NOMO-1 (cell line): ENCODE measurements around the gene KLF6.

Experiments used
- DNase-seq, 2 experiments: peaks; one replicate each; lab custom pipeline; 2025; ENCODE audit not compliant: unreplicated experiment in 2 of 2; lab: John Stamatoyannopoulos, UW

Gene KLF6

DNA sequence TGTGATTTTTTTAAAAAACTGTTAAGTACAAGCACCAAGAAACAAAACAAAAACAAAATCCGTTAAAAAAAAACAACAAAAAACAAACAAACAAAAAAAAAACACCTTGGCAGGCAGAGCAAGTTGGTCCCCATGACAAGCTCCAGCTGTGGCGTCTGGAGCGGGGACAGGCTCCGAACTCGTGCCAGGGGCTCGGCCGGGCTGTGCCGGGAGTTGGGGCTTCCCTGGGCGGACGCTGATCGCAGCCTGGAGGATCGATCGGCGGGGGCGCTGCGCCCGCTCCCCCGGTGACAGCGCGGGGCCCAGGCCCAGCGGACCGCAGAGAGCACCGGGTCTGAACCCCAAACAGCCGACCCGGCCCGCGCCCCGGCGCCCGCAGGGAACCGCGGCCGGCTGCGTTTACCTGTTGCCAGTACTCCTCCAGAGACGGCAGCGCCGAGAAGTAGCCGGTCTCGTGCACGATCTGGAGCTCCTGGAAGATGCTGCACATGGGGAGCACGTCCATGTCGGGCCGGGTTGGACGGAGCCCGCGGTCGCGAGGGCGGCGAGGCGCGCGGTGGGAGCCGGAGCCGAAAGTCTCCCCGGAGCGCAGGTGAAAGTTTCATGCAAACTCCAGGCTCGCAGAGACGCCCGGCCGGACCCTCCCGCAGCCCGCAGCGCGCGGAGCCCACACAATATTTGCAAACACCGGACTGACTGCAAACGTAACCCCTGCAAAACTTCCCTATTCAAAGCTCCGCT, at the start of gene KLF6:
KLF6 (minus strand) TSS at position 700 of the 741 bp plus-strand sequence; CDS start at position 505, 195 bp downstream.
- no peak for DNase-seq

- no peak for DNase-seq
These were observed 49.4 kb upstream of the KLF6 start for GRCh38 chr10:3834404-3834803.

DNA sequence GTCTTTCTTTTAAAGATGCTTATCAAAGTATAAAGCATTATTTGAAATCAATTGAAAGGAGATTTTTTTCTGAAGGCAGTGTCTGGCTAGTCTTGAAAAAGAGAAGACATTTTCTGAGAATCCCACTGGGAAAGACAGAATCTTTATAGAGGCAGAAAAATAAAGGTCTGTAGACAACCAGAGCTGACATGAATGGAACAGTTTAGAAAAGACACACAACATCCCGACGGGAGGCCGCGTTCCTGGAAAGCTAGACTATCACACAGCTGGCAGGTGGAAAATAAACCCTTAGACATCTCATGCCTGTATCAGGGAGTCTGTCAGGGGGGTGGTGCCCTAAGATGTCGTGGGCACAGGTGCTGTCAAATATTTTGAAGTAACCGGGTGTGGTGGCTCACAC, 48.0 kb upstream of the KLF6 start:
- no peak for DNase-seq

DNA sequence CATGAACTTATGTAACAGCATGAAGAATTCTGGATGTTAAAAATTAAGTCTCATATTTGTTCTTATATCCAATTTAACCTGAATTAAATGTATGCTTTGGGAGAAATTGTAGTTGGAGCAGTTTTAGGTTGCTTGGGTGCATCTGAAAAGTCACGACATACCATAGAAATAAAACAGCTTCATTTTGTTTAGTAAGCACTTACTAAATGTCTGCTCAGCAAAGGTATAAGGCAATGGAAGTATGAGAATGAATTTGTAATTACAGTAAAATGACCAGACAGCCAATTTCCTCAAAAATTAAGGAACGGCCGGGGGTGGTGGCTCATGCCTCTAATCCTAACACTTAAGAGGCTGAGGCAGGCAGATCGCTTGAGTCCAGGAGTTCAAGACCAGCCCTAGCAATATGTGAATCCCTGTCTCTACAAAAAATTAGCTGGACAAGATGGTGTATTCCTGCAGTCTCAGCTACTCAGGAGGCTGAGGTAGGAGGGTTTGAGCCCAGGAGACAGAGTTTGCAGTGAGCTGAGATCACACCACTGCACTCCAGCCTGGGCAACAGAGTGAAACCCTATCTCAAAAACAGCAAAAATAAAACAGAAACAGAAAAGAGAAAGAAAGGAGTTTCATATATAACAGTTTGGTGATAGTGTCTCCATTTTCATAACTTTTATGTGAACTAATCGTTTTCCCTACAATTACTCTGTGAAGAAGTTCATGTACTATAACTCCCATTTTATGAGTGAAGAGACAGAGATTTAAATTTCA, 47.2 kb upstream of the KLF6 start:
- DNase-seq: no peak

- no peak for DNase-seq
These were observed 46.6 kb upstream of the KLF6 start for GRCh38 chr10:3831608-3832007.

- no peak for DNase-seq
These were observed 45.9 kb upstream of the KLF6 start for GRCh38 chr10:3830946-3831345.

DNA sequence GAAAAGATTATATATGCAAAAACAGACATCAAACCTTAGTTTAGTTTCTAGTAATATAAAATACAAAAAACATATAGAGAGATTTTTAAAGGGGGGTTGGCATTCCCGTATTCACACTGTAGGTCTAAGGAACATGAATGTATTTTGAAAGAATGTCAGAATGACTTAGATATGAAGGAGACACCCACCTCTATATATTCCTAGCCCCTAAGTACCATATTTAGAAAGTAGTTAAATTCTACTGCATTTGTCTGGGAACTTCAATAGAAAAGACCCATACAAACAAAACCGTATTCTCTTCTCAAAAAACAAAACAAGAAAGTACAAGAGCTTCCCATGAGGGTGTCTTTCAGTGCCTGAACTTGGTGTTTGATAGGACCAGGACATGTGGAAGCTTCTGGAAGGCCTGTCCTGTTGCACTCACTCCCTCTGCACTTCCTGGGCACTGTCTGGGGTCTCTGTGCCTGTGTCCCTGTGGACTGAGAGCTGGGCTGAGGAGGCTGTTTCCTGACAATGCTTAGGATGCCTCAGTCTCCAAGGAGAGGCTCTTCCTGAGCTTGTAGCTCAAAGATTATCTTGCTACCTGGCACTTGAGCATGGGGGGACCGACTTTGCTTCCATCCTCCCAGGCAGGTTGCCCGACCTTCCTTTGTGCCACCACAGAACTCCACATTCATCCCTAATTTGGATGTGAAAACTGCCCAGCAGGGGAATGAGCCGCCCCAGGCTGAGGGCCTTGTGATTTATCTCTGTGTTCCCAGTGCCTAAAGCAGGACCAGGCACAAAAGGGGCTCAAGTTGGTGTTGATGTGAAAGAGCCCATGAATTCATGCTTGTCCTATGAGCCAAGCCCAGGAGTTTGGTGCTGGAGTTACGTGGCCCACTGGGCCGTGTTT, 44.4 kb upstream of the KLF6 start:
- DNase-seq: no peak

DNA sequence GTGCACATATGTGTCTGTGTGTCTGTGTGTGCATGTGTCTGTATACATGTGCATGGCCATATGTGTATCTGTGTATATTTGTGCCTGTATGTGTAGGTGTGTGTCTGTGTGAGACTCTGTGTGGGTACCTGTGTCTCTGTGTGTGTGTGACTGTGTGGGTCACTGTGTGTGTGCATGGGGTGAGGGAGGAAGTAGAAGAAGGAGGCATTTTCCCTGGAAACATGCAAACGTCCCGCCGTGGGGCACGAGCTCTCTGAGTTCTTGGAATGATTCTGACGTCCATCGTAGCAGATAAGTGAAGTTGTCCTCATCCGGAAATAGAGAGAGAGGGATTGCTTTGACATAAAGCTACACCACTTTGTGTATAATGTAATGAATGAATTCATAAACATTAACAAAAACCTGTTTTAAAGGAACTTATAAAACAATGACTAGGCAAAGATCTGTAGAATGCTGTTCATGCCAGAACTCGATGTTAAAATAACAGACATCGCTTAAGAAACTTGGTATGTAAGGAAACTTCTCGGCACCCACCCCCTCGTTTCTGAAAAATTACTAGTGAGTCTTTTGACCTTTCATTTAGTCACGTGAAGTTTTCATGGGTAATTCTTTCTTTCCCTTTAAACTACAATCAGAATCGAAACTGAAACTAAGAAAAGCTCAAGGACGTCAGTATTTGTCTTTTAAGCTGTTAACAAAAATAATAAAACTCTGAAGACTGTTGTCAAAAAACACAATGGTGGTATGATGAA, 43.6 kb upstream of the KLF6 start:
- DNase-seq: peak; percentile 39 to 42

GRCh38 chr10:3827768-3828403, 42.9 kb upstream of the KLF6 start:
- no peak for DNase-seq

- DNase-seq: no peak
These were observed 42.3 kb upstream of the KLF6 start for GRCh38 chr10:3827266-3827665.

GRCh38 chr10:3825862-3826351, 40.9 kb upstream of the KLF6 start:
- no peak for DNase-seq

DNA sequence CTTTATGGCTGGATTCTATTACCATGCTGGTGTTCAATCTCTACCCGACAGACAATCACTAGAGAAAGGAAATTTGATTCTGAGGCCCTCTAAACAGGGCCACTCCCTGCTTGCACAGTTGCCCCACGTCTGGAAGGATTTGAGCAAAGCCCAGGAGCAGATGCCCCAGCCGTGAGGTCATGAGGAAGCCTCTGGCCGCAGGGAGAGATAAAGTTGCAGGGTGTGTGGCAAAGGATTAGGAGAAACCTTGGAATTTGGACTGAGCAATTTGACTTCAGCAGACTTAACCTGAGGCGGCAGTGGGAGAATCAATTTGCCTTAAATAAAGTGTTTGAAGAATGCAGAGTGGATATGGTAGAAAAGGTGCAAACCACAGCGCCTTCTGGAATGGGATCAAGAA, 40.2 kb upstream of the KLF6 start:
- DNase-seq: no peak

- DNase-seq: no peak
These were observed 37.7 kb upstream of the KLF6 start for GRCh38 chr10:3822541-3823330.

DNA sequence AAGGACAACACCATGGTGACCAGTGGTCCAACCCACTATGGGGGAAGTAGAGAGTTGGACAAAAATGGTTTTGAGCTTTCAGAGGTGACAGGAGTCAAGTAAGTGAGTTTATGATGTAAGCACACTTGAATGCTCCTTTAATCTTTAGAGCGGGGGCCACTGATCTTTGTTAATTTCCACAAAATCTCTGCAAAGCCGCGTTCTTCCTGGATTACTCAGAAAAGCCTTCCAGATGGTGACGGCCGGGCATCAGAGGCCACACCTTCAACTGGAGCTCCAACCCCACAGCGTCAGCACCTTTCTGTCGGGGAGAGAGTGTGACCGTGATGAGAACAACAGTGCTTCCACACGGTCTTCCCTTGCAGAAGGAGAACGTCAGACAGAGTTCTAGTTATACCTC, 35.2 kb upstream of the KLF6 start:
- DNase-seq: no peak

DNA sequence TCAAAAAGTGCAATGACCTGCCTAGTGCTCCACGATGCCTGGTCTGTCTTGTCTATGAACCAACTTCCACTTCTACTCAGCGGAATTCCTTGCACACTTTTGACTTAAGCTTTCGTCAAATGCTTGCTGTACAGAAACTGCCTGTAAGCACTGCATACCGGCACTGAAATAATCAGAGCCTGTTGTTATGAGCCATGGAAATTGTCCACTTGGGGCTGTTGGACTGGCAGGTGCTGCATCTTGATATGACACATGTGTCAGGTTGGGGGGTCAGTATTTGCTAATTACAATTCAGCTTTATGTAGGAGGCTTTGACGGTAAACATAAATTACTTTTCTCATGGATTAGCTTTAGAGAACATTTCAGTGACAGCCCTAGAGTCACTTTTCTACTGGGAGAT, 32.0 kb upstream of the KLF6 start:
- no peak for DNase-seq

- DNase-seq: no peak
These were observed 29.8 kb upstream of the KLF6 start for GRCh38 chr10:3814838-3815220.

DNA sequence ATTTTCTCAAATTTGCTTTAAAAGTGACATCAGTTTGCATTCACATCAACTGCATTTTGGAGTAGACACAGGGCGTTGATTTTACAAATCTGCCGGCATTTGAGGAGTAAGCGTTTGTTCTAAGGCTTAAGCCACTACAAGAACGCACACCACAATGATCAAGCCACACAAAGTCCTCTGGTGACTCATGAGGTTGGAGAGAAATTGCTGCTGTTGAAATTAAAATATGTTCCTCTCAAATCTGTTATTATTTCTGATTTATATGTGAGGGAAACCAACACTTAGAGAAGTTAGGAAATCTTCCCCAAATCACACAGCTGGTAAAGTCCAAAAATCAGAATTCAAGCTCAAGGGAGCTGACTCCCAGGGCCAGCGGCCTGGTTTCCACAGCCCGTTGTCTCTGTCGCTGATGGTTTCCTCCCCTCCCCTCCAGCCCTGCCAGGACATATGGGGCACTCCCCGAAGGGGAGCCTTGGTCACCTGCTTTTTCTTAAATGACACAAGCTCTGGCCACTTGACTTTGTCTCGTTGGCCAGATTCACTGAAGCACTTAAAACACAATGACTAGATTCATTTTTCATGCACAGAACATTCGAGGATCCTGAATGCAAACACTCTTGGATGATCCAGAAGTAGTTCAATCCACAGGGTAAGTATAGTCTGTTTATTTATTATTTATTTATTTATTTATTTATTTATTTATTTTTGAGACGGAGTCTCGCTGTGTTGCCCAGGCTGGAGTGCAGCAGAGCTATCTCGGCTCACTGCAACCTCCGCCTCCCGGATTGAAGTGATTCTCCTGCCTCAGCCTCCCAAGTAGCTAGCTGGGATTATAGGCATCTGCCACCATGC, 29.2 kb upstream of the KLF6 start:
- DNase-seq: peak; percentile 11 to 43

- DNase-seq: no peak
These were observed 28.3 kb upstream of the KLF6 start for GRCh38 chr10:3813267-3813666.
